Memory B cell (primary cell): ENCODE data around the gene GSDME.
"Not testable (repeated sequence)": the region's sequence is repeated elsewhere in the genome, so short reads cannot be mapped to it uniquely, and the experiment has no call there.

Source experiments
- ATAC-seq: fragments of 150-1000 bp; cut with Tn5 transposase; 2 replicates; pipeline ENCODE4 v1.10.0; 2021; ENCODE audit warnings: low read depth, mild to moderate bottlenecking, moderate library complexity
- DNase-seq, 2 donors: peaks; one replicate each; pipeline ENCODE4 v3.0.0; 2022; ENCODE audit warnings: low spot score in 2 of 2
- H3K27ac Mint-ChIP-seq: one replicate; pipeline ENCODE4 v1.8.0; 2022; ENCODE audit warnings: mild to moderate bottlenecking, moderate library complexity, mixed read lengths
- H3K27me3 Mint-ChIP-seq: one replicate; pipeline ENCODE4 v1.8.0; 2022; ENCODE audit warnings: mixed read lengths
- H3K36me3 Mint-ChIP-seq: one replicate; pipeline ENCODE4 v1.8.0; 2022; ENCODE audit warnings: mild to moderate bottlenecking, mixed read lengths
- H3K4me1 Mint-ChIP-seq: one replicate; pipeline ENCODE4 v1.8.0; 2022; ENCODE audit warnings: mixed read lengths
- H3K4me3 Mint-ChIP-seq: one replicate; pipeline ENCODE4 v1.8.0; 2022; ENCODE audit warnings: mild to moderate bottlenecking, moderate library complexity, mixed read lengths
- H3K9me3 Mint-ChIP-seq: one replicate; pipeline ENCODE4 v1.8.0; 2022; ENCODE audit warnings: mixed read lengths

GSDME gene

DNA sequence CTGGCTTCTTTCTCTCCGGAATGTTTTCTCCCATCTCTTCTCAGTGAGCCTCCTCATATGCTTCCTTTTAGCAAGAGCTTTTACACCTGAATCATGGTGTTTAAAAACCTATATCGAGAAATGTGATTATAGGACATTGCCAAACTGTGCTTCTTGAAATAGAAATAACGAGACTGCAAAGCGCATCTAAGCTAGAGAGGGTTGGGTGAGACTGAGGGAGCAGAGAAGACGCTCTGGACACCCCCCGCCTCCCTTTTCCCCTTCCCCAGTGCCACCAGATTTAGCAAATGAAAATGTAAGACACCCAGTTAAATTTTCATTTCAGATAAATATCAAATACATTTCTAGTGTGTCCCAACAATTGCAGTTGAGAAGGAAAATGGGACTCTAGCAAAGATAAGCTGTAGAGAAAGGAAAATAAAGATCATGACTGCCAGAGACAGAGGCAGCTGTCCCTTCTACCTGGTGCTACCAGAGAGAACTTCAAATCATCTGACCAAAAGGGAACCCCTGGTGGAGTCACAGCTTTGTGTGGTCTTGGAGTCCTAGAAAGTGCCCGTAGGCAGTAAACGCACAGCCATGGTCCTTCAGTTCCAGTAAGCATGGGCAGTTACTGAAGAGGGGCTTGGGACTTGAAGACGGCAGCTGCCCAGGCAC is 14.6 kb downstream of the GSDME start:
- no peak overlapping the region for H3K4me3 Mint-ChIP-seq
- no peaks in the 10 kb centered on the region for H3K36me3 Mint-ChIP-seq
- H3K27ac Mint-ChIP-seq, result no peak overlapping the region
- ATAC-seq (no peak), DNase-seq (no peak)
- peaks cover 4% of the 10 kb centered on the region for H3K27me3 Mint-ChIP-seq
- H3K4me1 Mint-ChIP-seq, result peaks cover 3% of the 10 kb centered on the region
- peaks cover 9% of the 10 kb centered on the region for H3K9me3 Mint-ChIP-seq

DNA sequence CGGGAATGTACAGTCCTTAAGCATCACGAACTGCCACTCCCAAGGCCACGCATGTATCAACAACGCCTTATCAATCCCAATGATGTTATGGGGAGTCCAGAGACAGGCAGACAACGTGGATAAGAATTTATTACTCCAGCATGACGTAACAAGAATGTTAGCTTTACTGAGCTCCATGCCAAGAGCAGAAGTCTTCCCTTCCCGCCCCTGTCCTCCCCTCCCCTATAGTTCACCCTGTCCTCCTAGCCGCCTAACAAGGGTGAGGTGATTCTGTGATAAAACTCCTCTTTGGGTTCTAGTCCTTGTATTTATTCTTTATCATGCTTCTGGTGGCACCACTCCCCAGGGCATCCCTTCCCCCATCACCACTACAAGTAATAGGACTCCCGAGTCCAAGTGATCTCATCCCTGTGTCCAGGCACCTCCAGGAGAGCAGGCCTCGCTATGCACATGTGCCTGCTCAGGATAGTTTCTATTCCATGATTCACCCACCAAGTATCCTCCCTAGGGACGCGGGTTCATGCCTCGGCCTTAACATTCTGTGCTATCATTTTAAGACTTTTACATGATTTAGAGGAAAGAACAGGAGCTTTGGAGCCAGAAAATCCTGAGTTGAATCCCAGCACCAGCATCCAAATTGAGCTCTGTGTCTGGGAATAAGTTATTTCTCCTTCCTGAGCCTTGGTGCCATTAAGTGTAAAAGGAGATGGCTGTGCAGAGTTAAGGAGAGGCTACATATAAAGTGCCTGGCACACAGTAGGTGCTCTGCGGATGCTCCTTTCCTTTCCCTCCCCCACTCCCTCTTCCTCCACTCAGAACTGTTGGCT is 15.4 kb downstream of the GSDME start:
- DNase-seq (no peak), ATAC-seq (no peak)
- H3K9me3 Mint-ChIP-seq, result peaks cover 9% of the 10 kb centered on the region
- H3K27me3 Mint-ChIP-seq, result peaks cover 4% of the 10 kb centered on the region
- no peaks in the 10 kb centered on the region for H3K36me3 Mint-ChIP-seq
- H3K27ac Mint-ChIP-seq, result no peak overlapping the region
- H3K4me3 Mint-ChIP-seq, result no peak overlapping the region
- peaks cover 3% of the 10 kb centered on the region for H3K4me1 Mint-ChIP-seq

DNA sequence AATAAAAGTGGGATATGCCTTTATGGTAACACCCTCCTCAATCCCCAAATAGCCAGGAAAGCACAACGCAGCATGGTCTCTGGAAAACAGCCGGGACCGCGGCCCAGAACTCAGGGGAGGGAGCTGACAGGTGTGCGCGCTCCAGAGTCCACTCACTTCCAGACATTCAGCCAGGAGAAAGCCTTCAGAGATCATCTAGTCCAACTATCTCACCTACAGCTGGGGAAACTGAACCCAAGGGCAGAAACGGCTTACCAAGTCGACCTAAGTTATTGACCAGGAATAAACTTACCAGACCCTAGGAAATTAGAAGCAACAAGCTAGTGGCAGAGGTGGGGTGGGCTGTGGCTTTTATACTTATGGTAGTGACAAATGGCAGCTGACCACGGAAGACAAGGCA is 16.4 kb downstream of the GSDME start:
- ATAC-seq, result no peak
- Mint-ChIP-seq H3K27ac (no peak overlapping the region), H3K9me3 (peaks cover 9% of the 10 kb centered on the region), H3K4me3 (no peak overlapping the region), H3K4me1 (peaks cover 3% of the 10 kb centered on the region), H3K36me3 (no peaks in the 10 kb centered on the region), H3K27me3 (peaks cover 4% of the 10 kb centered on the region)
- no peak for DNase-seq

DNA sequence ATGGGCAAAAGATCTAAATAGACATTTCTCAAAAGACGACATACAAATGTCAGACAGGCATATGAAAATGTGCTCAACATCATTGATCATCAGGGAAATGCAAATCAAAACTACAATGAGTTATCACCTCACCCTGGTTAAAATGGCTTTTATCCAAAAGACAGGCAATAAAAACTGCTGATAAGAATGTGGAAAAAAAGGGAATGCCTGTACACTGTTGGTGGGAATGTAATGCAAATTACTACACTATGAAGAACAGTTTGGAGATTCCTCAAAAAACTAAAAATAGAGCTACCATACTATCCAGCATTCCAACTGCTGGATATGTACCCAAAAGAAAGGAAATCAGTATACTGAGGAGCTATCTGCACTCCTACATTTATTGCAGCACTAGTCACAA is 18.0 kb downstream of the GSDME start:
- Mint-ChIP-seq H3K27ac (no peak overlapping the region), H3K27me3 (peaks cover 3% of the 10 kb centered on the region), H3K36me3 (no peaks in the 10 kb centered on the region), H3K9me3 (peaks cover 9% of the 10 kb centered on the region), H3K4me3 (no peak overlapping the region), H3K4me1 (peaks cover 3% of the 10 kb centered on the region)
- no peak for DNase-seq
- ATAC-seq, result no peak

DNA sequence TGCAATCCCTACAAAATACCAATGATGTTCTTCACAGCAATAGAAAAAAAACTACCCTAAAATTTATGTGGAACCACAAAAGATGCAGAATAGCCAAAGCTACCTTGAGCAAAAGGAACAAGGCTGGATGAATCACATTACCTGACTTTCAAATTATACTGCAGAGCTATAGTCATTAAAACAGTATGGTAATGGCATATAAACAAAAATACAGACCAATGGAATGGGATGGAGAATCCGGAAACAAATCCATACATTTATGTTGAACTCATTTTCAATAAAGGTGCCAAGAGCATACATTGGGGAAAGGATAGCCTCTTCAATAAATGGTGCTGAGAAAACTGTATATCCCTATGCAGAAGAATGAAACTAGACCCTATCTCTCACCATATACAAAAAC is 18.7 kb downstream of the GSDME start:
- H3K27ac Mint-ChIP-seq, result no peak overlapping the region
- no peaks in the 10 kb centered on the region for H3K36me3 Mint-ChIP-seq
- H3K4me3 Mint-ChIP-seq, result no peak overlapping the region
- H3K9me3 Mint-ChIP-seq, result peaks cover 9% of the 10 kb centered on the region
- ATAC-seq (no peak), DNase-seq (no peak)
- peaks cover 2% of the 10 kb centered on the region for H3K4me1 Mint-ChIP-seq
- H3K27me3 Mint-ChIP-seq, result peaks cover 1% of the 10 kb centered on the region

DNA sequence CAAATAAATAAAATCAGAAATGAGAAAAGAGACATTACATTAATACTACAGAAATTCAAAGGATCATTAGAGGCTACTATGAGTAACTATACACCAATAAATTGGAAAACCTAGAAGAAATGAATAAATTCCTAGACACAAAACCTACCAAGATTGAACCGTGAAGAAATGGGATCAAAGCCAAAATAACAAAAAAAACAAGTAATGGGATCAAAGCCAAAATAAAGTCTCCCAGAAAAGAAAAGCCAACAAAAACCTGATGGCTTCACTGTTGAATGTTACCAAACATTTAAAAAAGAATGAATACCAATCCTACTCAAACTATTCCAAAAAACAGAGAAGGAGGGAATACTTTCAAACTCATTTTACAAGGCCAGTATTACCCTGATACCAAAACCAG is 20.0 kb downstream of the GSDME start:
- Mint-ChIP-seq H3K4me3 (no peak overlapping the region), H3K4me1 (no peaks in the 10 kb centered on the region), H3K27me3 (no peaks in the 10 kb centered on the region), H3K9me3 (peaks cover 9% of the 10 kb centered on the region), H3K27ac (no peak overlapping the region), H3K36me3 (no peaks in the 10 kb centered on the region)
- DNase-seq (no peak), ATAC-seq (no peak)

DNA sequence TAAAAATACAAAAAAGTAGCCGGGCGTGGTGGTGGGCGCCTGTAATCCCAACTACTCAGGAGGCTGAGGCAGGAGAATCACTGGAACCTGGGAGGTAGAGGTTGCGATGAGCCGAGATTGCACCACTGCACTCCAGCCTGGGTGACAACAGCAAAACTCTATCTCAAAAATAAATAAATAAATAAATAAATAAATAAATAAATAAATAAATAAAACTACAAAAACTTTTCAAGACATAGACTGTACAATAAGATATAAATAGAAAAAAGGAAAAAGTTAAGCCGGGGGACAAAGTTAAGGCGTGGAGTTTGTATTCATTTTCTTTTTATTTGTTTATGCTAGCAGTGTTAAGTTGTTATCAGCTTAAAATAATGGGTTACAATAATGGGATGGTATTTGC is 21.7 kb downstream of the GSDME start:
- H3K27ac Mint-ChIP-seq, H3K4me1 Mint-ChIP-seq, DNase-seq, H3K9me3 Mint-ChIP-seq, ATAC-seq, H3K4me3 Mint-ChIP-seq, H3K36me3 Mint-ChIP-seq, H3K27me3 Mint-ChIP-seq: not testable (repeated sequence)

DNA sequence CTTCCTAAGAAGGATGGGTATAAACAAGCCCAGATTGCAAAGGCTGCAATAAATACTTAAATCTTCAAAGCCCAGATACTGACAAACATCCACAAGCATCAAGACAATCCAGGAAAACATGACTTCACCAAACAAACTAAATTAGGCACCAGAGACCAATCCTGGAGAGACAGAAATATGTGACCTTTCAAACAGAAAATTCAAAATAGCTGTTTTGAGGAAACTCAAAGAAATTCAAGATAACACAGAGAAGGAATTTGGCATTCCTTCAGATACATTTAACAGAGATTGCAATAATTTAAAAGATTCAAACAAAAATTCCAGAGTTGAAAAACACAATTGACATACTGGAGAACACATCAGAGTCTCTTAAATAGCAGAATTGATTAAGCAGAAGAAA is 23.0 kb downstream of the GSDME start:
- no peak overlapping the region for H3K27ac Mint-ChIP-seq
- no peak for ATAC-seq
- peaks cover 9% of the 10 kb centered on the region for H3K9me3 Mint-ChIP-seq
- H3K4me1 Mint-ChIP-seq, result no peaks in the 10 kb centered on the region
- H3K36me3 Mint-ChIP-seq, result peaks cover 2% of the 10 kb centered on the region
- H3K4me3 Mint-ChIP-seq, result no peak overlapping the region
- H3K27me3 Mint-ChIP-seq, result peaks cover 5% of the 10 kb centered on the region
- no peak for DNase-seq

DNA sequence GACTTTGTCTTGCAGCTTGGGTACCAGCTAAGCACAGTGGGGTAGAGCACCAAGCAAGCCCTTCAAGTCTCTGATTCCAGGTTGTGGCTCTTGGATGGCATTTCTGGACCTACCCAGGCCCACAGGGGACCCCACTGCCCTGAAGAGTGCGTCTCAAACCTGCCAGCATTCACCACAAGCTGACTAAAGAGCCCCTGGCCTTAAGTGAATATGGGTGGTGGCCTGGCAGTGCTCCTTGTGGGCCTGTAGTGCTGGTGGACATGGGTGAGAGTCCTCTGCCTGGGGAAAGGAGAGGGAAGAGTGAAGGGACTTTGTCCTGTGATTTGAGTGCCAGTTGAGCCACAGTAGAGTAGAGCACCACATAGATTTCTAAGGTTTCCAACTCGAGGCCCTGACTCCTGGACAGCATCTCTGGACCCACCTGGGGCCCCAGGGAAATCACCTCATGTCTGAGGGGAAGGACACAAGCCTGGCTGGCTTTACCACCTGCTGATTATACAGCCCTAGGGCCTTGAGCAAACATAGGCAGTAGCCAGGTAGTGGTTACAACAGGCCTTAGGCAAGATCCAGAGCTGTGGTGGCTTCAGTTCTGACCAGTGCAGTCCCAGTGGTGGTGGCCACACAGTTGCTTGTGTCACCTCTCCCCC is 23.7 kb downstream of the GSDME start:
- Mint-ChIP-seq H3K27me3 (peaks cover 7% of the 10 kb centered on the region), H3K36me3 (peaks cover 2% of the 10 kb centered on the region), H3K9me3 (peaks cover 5% of the 10 kb centered on the region), H3K4me1 (no peaks in the 10 kb centered on the region), H3K4me3 (no peak overlapping the region), H3K27ac (no peak overlapping the region)
- ATAC-seq (no peak), DNase-seq (no peak)

DNA sequence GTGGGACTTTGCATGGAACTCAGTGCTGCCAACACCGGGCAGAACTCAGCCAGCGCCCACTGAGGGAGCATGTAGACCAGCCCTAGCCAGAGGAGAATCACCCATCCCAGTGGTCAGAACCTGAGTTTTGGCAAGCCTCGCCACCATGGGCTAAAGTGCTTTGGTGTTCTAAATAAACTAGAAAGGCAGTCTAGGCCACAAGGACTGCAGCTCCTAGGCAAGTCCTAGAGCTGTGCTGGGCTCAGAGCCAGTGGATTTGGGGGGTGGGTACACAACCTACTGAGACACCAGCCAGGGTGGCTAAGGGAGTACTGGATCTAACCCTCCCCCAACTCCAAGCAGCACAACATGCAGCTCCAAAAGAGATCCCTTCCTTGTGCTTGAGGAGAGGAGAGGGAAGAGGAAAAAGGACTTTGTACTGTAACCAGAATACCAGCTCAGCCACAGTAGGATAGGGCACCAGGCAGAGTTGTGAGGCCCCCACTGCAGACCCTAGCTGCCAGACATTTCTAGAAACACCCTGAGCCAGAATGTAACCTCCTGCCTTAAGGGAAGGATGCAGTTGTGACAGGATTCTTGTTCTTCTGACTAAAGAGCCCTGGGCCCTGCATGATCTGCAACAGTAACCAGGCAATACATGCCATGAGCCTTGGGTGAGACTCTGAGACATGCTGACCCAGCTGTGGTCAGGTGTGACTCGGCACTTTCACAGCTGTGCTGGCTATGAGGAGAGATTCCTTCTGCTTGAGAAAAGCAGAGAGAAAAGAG is 24.4 kb downstream of the GSDME start:
- H3K4me1 Mint-ChIP-seq, result no peaks in the 10 kb centered on the region
- no peak for DNase-seq

DNA sequence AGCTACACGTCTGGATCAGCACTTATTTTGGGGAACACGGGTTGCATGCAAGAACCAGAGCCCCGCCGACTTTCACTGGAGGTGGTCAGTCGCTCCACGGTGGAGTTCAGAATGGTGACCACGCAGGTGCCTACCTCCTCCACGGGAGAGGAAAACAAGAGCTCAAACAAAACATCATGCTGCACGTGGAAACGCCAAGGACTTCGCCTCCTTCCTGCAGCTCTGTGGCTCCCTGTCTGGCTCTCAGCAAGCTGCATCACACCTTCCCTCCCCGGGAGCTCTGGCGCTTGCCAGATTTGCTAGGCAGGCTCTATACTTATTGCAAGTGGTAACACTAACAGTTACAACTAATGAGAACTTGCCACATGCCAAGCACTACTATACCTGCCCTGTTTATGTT is 26.0 kb downstream of the GSDME start:
- Mint-ChIP-seq H3K9me3 (no peaks in the 10 kb centered on the region), H3K27me3 (peaks cover 7% of the 10 kb centered on the region), H3K27ac (no peak overlapping the region), H3K4me3 (no peak overlapping the region), H3K36me3 (peaks cover 2% of the 10 kb centered on the region), H3K4me1 (peaks cover 6% of the 10 kb centered on the region)
- DNase-seq (no peak), ATAC-seq (no peak)

More for the DNA sequence above, 24.4 kb downstream of the GSDME start:
- Mint-ChIP-seq H3K27me3 (peaks cover 7% of the 10 kb centered on the region), H3K27ac (no peak overlapping the region), H3K36me3 (peaks cover 2% of the 10 kb centered on the region), H3K4me3 (no peak overlapping the region), H3K9me3 (peaks cover under 1% of the 10 kb centered on the region)
- ATAC-seq, result no peak

DNA sequence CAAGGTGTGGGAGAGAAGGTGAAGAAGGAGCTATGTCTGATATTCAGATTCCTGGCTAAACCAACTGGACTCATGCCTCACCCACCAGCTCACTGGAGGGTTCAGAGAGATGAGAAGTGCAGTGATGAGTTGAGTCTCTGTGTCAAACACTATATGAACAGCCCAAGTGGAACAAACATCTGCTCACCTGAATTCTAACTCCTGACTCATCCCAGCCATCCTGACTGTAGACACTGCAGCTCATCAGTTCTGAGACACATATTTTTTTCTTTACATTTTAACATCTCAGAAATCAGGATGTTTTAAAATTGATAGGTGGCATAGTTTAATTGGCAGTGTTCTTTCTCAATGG is 27.3 kb downstream of the GSDME start:
- ATAC-seq, result no peak
- Mint-ChIP-seq H3K27me3 (peaks cover 7% of the 10 kb centered on the region), H3K4me1 (peaks cover 6% of the 10 kb centered on the region), H3K9me3 (no peaks in the 10 kb centered on the region), H3K36me3 (peaks cover 2% of the 10 kb centered on the region), H3K27ac (no peak overlapping the region), H3K4me3 (no peak overlapping the region)
- no peak for DNase-seq

DNA sequence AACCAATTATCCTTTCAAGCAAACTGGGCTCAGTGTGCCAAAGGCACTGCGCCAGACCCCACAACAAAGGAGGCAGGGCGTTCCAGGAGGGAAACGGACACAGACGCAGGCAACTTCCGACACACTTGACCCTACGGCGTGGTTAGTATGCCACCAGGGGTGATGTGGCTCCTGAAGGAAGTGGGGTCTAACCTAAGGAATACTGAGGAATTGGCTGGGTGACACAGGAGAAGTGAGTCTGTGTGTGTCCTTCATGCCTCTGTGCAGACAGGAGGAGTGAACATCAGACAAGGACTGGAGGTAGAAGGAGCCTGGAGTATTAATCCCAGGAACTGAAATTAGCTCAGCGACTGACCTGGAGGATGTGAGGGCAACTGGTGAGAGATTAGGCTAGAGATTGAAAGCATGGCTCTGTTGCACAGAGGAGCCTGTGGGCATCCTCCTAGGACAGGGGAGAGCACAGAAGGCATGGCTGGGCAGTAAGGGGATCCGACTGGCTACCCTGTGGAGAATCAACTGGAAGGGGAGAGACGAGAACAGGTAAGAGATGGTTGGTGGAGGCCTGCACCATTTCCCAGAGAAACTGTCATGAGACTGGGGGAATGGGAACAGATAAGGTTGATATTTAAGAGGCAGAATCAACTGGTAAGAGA is 27.8 kb downstream of the GSDME start:
- peaks cover 2% of the 10 kb centered on the region for H3K36me3 Mint-ChIP-seq
- H3K27me3 Mint-ChIP-seq, result peaks cover 7% of the 10 kb centered on the region
- no peaks in the 10 kb centered on the region for H3K9me3 Mint-ChIP-seq
- ATAC-seq, result no peak
- no peak overlapping the region for H3K4me3 Mint-ChIP-seq
- DNase-seq, result no peak
- H3K27ac Mint-ChIP-seq, result no peak overlapping the region
- H3K4me1 Mint-ChIP-seq, result peaks cover 8% of the 10 kb centered on the region
